HG02571 (cell line): ENCODE results near the gene ATN1.
A peak's percentile ranks its signal among the peaks of the same experiment; 100 is the strongest.

Source experiments
- ATAC-seq: cut with Tn5 transposase; IDR thresholded peaks from one replicate; pipeline ENCODE4 v1.9.1; 2021; ENCODE audit warnings: mild to moderate bottlenecking, moderate library complexity; ENCODE audit not compliant: unreplicated experiment

ATN1 gene

DNA sequence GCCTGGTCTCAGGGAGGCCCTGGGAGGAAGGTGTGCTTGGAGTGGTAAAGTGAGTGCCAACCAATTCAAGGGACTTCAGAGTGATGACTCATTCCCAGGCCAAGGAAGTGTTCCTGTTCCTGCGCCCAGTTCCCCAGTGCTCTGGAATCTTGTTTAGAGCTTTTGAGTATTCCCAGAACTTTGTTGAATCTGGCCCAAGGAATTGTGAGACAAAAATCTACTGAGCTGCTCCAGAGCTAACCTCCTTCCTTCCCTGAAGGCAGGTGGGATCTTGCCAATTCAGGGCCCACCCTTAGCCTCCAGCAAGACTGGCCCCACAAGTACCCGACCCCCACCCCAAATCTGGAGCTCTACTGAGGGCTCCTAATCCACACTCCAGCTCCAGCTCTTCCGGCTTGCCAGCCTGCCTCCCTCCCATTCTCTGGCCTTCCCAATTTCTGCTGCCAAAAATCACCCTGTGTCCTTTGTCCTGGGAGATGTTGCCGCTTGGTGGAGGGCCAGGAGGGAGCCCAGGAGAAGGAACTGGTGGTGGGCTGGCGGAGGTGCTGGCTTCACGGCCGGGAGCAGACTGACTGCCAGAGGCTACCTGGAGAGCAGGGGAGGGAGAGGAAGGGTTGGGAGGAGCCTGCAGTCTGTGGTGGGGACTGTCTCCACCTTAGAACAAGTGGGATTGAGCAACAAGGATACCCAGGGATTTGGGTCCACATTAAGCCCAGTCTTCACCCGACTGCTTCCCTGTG, 2.0 kb upstream of the ATN1 start:
- no peak for ATAC-seq

GRCh38 chr12:6928022-6928702, 403 bp downstream of the ATN1 start:
- no peak for ATAC-seq

DNA sequence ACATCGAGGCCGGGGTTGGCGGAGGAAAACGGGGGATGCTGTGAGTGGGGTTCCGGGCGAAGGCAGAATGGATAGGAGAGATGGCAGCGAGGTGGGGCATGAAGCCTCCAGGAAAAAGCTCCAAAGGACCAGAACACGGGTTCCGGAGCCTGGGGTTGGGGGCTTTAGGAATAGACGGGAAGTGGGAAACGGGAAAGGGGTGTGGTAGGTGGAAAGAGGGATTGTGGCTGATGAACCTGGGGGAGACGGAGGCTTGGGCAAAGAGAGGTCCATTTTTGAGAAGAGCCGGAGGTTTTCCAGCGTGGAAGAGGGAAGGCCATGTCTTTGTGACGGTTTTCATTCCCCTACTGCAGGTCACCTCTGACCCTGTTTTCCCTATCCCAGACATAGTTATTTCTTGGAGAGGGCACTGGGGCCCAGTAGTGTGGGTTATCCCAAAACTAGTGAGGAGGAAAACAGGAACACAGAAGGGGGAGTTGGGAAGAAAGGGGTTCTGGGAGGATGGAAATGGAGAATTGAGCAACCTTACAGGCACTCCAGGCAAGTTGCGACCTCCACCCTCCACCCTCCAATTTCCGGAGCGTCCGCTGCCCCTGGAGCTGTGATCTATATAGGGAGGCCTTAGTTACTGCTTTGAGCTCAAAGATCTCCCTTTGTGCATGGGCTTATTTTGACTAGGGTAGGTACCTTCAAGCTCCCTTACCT, 1.1 kb downstream of the ATN1 start:
- ATAC-seq, result no peak

DNA sequence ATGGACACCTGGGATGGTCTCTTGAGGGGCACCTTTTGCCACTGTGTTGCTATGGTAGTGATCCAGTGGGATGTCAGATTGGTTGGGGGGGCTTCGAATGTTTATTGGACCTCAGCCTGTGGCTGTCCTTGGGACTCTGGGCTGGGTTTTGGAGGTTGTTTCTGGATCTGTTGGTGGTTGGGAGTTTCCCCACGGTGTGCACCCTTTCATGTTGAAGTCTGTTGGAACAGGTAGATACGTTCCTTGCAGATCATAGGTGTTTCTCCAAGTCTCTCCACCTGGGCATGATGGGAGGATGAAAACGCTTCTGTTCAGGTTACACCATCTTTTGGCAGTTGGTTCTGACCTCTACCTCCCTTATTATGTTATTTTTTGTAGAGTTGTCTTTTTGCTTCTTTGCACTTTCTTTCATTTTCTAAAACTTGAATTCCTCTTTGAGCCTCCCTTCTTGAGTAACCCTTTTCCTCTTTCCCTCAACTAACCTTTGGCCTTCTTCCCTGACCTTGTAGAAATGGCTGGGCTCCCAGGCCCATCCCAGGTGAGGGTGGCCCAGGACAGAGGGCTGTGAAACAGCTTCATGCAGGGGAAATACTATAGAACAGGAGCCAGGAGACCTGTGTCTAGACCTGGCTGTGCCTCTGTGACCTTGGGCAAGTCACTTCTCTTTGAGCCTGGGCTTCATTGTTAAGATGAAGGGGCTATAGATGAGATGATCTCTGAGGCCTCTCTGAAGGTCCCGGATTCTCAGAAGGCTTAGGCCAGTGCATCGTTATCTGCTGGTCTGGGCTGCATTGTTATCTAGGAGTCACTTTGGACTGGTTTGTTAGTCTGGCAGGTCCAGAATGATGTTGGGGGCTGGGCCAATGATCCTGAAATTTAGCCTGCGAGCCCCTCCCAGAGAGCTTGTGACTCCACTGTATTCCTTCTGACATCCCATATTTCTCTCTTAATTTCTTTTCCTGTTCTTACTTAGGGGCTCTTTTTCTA, 2.0 kb downstream of the ATN1 start:
- no peak for ATAC-seq

GRCh38 chr12:6932766-6933165, 5.0 kb downstream of the ATN1 start:
- ATAC-seq, result no peak

GRCh38 chr12:6934110-6934509, 6.4 kb downstream of the ATN1 start:
- ATAC-seq, result no peak

GRCh38 chr12:6935371-6936193, 7.8 kb downstream of the ATN1 start:
- ATAC-seq, result no peak

DNA sequence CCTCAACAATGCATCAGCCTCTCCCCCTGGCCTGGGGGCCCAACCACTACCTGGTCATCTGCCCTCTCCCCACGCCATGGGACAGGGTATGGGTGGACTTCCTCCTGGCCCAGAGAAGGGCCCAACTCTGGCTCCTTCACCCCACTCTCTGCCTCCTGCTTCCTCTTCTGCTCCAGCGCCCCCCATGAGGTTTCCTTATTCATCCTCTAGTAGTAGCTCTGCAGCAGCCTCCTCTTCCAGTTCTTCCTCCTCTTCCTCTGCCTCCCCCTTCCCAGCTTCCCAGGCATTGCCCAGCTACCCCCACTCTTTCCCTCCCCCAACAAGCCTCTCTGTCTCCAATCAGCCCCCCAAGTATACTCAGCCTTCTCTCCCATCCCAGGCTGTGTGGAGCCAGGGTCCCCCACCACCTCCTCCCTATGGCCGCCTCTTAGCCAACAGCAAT, 8.5 kb downstream of the ATN1 start:
- ATAC-seq, result no peak

DNA sequence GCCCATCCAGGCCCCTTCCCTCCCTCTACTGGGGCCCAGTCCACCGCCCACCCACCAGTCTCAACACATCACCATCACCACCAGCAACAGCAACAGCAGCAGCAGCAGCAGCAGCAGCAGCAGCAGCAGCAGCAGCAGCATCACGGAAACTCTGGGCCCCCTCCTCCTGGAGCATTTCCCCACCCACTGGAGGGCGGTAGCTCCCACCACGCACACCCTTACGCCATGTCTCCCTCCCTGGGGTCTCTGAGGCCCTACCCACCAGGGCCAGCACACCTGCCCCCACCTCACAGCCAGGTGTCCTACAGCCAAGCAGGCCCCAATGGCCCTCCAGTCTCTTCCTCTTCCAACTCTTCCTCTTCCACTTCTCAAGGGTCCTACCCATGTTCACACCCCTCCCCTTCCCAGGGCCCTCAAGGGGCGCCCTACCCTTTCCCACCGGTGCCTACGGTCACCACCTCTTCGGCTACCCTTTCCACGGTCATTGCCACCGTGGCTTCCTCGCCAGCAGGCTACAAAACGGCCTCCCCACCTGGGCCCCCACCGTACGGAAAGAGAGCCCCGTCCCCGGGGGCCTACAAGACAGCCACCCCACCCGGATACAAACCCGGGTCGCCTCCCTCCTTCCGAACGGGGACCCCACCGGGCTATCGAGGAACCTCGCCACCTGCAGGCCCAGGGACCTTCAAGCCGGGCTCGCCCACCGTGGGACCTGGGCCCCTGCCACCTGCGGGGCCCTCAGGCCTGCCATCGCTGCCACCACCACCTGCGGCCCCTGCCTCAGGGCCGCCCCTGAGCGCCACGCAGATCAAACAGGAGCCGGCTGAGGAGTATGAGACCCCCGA, 9.1 kb downstream of the ATN1 start:
- no peak for ATAC-seq

DNA sequence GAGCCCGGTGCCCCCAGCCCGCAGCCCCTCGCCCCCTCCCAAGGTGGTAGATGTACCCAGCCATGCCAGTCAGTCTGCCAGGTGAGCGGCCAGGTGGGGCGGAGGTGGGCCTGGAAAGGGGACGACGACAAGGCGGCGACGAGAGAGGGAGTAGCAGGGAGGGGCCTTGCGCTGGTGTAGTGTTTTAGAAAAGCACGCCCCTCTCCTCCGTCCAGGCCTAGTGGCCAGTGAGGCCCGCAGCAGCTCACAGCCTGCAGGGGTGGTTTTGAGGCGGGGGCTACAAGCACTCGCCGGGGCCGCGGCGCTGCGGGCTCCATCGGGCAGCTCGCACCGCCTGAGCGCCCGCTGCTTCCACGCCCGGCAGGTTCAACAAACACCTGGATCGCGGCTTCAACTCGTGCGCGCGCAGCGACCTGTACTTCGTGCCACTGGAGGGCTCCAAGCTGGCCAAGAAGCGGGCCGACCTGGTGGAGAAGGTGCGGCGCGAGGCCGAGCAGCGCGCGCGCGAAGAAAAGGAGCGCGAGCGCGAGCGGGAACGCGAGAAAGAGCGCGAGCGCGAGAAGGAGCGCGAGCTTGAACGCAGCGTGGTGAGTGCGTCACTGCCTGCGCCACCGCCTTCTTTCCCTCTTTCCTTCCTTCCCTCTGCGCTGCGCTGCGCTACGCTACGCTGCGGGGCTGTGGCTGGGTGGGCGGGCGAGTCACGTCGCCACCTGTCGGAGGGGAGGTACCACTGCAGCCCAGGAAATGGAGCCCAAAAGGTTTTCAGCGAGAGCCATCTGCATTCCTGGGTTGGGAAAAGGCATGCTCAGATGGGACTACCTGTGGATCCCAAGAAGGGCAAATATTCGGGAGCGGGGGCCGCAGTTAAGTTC, 10.0 kb downstream of the ATN1 start:
- ATAC-seq, result peak; percentile 85

GRCh38 chr12:6938353-6939190, 10.8 kb downstream of the ATN1 start:
- no peak for ATAC-seq

DNA sequence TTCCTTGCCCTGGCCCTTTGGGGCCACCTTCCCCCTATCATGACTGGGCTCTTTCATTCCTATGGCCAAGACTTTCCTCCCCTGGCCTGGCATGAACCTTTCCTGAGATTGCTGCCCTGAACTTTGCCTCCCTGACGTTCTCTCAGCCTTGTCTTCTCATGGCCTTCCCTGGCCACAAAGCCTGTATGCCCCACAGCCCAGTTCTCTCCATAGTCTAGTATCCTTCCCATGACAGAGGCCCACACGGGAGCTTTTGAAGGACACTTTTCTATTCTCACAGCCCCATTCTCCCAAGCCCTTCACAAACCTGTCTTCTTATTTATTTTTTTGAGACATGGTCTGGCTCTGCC, 11.4 kb downstream of the ATN1 start:
- ATAC-seq, result no peak

DNA sequence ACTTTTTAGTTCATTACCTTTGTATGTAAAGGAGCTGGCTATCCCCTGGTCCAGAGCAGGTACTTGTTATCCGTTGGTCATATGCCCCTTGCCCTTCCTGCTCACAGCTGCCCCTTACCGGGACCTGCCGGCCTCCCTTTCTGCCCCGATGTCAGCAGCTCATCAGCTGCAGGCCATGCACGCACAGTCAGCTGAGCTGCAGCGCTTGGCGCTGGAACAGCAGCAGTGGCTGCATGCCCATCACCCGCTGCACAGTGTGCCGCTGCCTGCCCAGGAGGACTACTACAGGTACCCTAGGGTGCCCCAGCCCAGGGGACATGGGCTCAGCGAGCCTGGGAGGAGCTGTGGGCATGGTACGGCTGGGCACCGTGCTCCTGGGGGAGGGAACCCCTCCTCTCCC, 13.5 kb downstream of the ATN1 start:
- ATAC-seq, result no peak

DNA sequence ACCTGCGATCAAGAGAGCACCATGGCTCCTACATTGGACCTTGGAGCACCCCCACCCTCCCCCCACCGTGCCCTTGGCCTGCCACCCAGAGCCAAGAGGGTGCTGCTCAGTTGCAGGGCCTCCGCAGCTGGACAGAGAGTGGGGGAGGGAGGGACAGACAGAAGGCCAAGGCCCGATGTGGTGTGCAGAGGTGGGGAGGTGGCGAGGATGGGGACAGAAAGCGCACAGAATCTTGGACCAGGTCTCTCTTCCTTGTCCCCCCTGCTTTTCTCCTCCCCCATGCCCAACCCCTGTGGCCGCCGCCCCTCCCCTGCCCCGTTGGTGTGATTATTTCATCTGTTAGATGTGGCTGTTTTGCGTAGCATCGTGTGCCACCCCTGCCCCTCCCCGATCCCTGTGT, 14.0 kb downstream of the ATN1 start:
- ATAC-seq, result no peak

DNA sequence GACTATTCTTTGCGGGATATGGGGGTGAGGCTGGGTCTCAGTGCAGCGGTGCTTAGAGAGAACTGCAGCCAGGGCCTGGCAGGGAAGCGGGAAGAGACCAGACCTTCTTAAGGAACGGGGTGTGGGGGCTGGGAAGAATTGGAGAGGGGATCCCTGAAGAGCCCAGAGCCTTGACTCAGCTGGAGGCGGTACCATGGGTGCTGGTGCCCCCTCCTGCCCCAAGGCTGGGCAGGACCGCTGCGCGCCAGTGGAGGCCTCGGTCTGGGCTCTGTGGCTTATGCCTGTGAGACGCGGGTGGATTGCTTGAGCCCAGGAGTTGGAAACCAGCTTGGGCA, 14.5 kb downstream of the ATN1 start:
- no peak for ATAC-seq

DNA sequence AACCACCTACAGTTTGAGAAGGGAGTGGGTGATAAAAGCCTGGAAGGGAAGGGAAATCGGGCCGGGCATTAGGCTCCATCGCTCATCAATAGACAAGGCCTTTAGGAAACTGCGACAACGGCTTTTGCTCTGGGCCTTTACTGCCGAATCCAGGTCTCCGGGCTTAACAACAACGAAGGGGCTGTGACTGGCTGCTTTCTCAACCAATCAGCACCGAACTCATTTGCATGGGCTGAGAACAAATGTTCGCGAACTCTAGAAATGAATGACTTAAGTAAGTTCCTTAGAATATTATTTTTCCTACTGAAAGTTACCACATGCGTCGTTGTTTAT, 15.6 kb downstream of the ATN1 start:
- peak; percentile 24 for ATAC-seq

- peak; percentile 33 for ATAC-seq
Observed at GRCh38 chr12:6943722-6944380, 16.1 kb downstream of the ATN1 start, which contains the start of the genes C12orf57 and RNU7-1. C12orf57 (plus strand) TSS chr12:6944022; CDS start chr12:6944122, 100 bp downstream. RNU7-1 (plus strand) TSS chr12:6943816.
